H1 (cell line): ENCODE data around the gene PLBD2. TPM values are rescaled to one million over a fixed set of nuclear protein-coding genes. Genes with fewer than 3 reads are reported as not detected.
A peak's percentile ranks its signal among the peaks of the same experiment; 100 is the strongest.

Source experiments
- CTCF ChIA-PET: fragments of 300-600 bp; sonication (Branson Sonifier 250); formaldehyde crosslinking; loops from one replicate; lab custom pipeline; 2021; ENCODE audit not compliant: partially characterized antibody; lab: Charles Lee
- POLR2A ChIA-PET: fragments of 300-600 bp; sonication (Branson Sonifier 250); formaldehyde crosslinking; loops from one replicate; lab custom pipeline; 2021; ENCODE audit warnings: inconsistent platforms; ENCODE audit not compliant: partially characterized antibody; lab: Charles Lee
- DNase-seq, 2 experiments: peaks; one replicate each; pipeline versions ENCODE4 v3.0.0 to v3.0.0-alpha.2; 2010 to 2022; ENCODE audit warnings: low spot score in 2 of 2, low read depth in 1 of 2, mixed read lengths in 1 of 2
- FAIRE-seq: peaks from 2 replicates; lab custom pipeline; 2011; peaks lifted over from hg19 to GRCh38; lab: Jason Lieb, UNC
- H2AFZ ChIP-seq: 2 replicates; pipeline ENCODE4 v1.8.1; 2012; ENCODE audit warnings: low read length, inconsistent platforms
- H2AK5ac ChIP-seq: 2 replicates; pipeline ENCODE4 v1.6.1; 2013; ENCODE audit warnings: low read depth, low read length
- H2BK120ac ChIP-seq: replicated peaks from 2 replicates; pipeline ENCODE3; 2013; ENCODE audit warnings: low read depth, low read length, inconsistent platforms
- H2BK12ac ChIP-seq: 2 replicates; pipeline ENCODE4 v1.6.1; 2013; ENCODE audit warnings: low read depth, low read length
- H2BK15ac ChIP-seq: 2 replicates; pipeline ENCODE4 v1.6.1; 2013; ENCODE audit warnings: low read length
- H2BK20ac ChIP-seq: 2 replicates; pipeline ENCODE4 v1.6.1; 2013; ENCODE audit warnings: low read length
- H2BK5ac ChIP-seq: 2 replicates; pipeline ENCODE4 v1.6.1; 2013; ENCODE audit warnings: low read depth, low read length
- H3K14ac ChIP-seq: 2 replicates; pipeline ENCODE4 v1.6.1; 2013; ENCODE audit warnings: inconsistent platforms; ENCODE audit not compliant: insufficient read length
- H3K18ac ChIP-seq: 2 replicates; pipeline ENCODE4 v1.6.1; 2013; ENCODE audit warnings: low read length; ENCODE audit errors: extremely low read depth
- H3K23ac ChIP-seq: 2 replicates; pipeline ENCODE4 v1.6.1; 2013; ENCODE audit warnings: inconsistent platforms; ENCODE audit not compliant: insufficient read length
- H3K23me2 ChIP-seq: 2 replicates; pipeline ENCODE4 v1.6.1; 2013; ENCODE audit warnings: low read depth, low read length
- H3K27ac ChIP-seq: 2 replicates; pipeline ENCODE4 v1.6.1; 2011; ENCODE audit warnings: low read depth, low read length, inconsistent platforms
- H3K27me3 ChIP-seq, 4 experiments: replicated peaks in 1 of 4; 1 replicate in 1 of 4; 2 replicates in 3 of 4; pipeline versions ENCODE4 v1.6.1 to v1.8.1; 2011 to 2013; ENCODE audit warnings: low read length in 3 of 4, mild to moderate bottlenecking in 3 of 4, inconsistent platforms in 2 of 4, mixed read lengths in 2 of 4, moderate library complexity in 1 of 4; ENCODE audit not compliant: control insufficient read depth in 3 of 4, insufficient read depth in 3 of 4; ENCODE audit errors: extremely low read depth in 1 of 4
- H3K36me3 ChIP-seq, 4 experiments: 2 replicates each; pipeline versions ENCODE4 v1.6.1 to v1.8.1; 2011 to 2013; ENCODE audit warnings: mild to moderate bottlenecking in 4 of 4, low read length in 3 of 4, moderate library complexity in 2 of 4, control low read depth in 1 of 4, inconsistent platforms in 1 of 4; ENCODE audit not compliant: insufficient read depth in 4 of 4, control insufficient read depth in 2 of 4
- H3K4ac ChIP-seq: replicated peaks from 2 replicates; pipeline ENCODE3; 2013; ENCODE audit warnings: low read length, low read depth, mixed read lengths, inconsistent platforms; ENCODE audit not compliant: insufficient read length
- H3K4me1 ChIP-seq, 4 experiments: replicated peaks in 1 of 4; 1 replicate in 1 of 4; 2 replicates in 3 of 4; pipeline versions ENCODE4 v1.6.1 to v1.8.1; 2011 to 2013; ENCODE audit warnings: low read length in 3 of 4, inconsistent platforms in 2 of 4, mixed read lengths in 1 of 4; ENCODE audit not compliant: insufficient read depth in 4 of 4, control insufficient read depth in 3 of 4
- H3K4me2 ChIP-seq, 2 experiments: 2 replicates each; pipeline versions ENCODE4 v1.6.1 to v1.8.1; 2011 to 2013; ENCODE audit warnings: low read depth in 2 of 2, low read length in 2 of 2, control low read depth in 1 of 2, inconsistent platforms in 1 of 2, mild to moderate bottlenecking in 1 of 2; ENCODE audit not compliant: insufficient read depth in 1 of 2
- H3K4me3 ChIP-seq, 4 experiments: fragments of 200-600, 300-600 bp in 1 of 4; sonication (generic), shearing (Covaris generic), sonication (Bioruptor Twin) in 1 of 4; 2 replicates each; pipeline versions ENCODE4 v1.5.1 to v1.8.1; 2011 to 2016; ENCODE audit warnings: low read length in 4 of 4, low read depth in 3 of 4, control low read depth in 2 of 4, inconsistent platforms in 2 of 4, mild to moderate bottlenecking in 2 of 4, mixed read lengths in 1 of 4, moderate library complexity in 1 of 4; ENCODE audit not compliant: insufficient read depth in 2 of 4; ENCODE audit errors: extremely low read depth in 1 of 4
- H3K56ac ChIP-seq: replicated peaks from 2 replicates; pipeline ENCODE3; 2013; ENCODE audit warnings: low read depth, mild to moderate bottlenecking, mixed read lengths, low read length, inconsistent platforms; ENCODE audit not compliant: insufficient read length
- H3K79me1 ChIP-seq: 2 replicates; pipeline ENCODE4 v1.6.1; 2013; ENCODE audit warnings: low read depth, low read length, control low read depth
- H3K79me2 ChIP-seq, 2 experiments: 2 replicates each; pipeline versions ENCODE4 v1.6.1 to v1.8.1; 2012 to 2013; ENCODE audit warnings: low read length in 2 of 2, mild to moderate bottlenecking in 2 of 2, inconsistent platforms in 1 of 2; ENCODE audit not compliant: insufficient read depth in 2 of 2, control insufficient read depth in 1 of 2
- H3K9ac ChIP-seq, 4 experiments: replicated peaks in 1 of 4; 1 replicate in 1 of 4; 2 replicates in 3 of 4; pipeline versions ENCODE4 v1.6.1 to v1.8.1; 2011 to 2013; ENCODE audit warnings: low read depth in 3 of 4, low read length in 3 of 4, control low read depth in 2 of 4, mild to moderate bottlenecking in 2 of 4, moderate library complexity in 2 of 4, inconsistent platforms in 1 of 4; ENCODE audit errors: extremely low read depth in 1 of 4
- H3K9me3 ChIP-seq, 2 experiments: 2 replicates each; pipeline versions ENCODE4 v1.6.1 to v1.8.1; 2012 to 2013; ENCODE audit warnings: mild to moderate bottlenecking in 2 of 2, moderate library complexity in 2 of 2, control low read depth in 1 of 2, inconsistent platforms in 1 of 2, low read depth in 1 of 2, low read length in 1 of 2, mixed read lengths in 1 of 2; ENCODE audit not compliant: insufficient read depth in 2 of 2
- H4K20me1 ChIP-seq, 2 experiments: replicated peaks in 1 of 2; 2 replicates each; pipeline versions ENCODE3 to v1.8.1; 2011 to 2013; ENCODE audit warnings: inconsistent platforms in 2 of 2, low read length in 2 of 2, mild to moderate bottlenecking in 1 of 2; ENCODE audit not compliant: insufficient read depth in 2 of 2, control insufficient read depth in 1 of 2
- H4K5ac ChIP-seq: 2 replicates; pipeline ENCODE4 v1.6.1; 2013; ENCODE audit warnings: low read length, low read depth, mixed read lengths, inconsistent platforms; ENCODE audit not compliant: insufficient read length
- H4K8ac ChIP-seq: 2 replicates; pipeline ENCODE4 v1.8.0; 2013; ENCODE audit warnings: mild to moderate bottlenecking, moderate library complexity, low read length, inconsistent platforms; ENCODE audit not compliant: insufficient read depth; ENCODE audit errors: extremely low read depth
- H4K91ac ChIP-seq: replicated peaks from 2 replicates; pipeline ENCODE3; 2013; ENCODE audit warnings: low read length, mixed read lengths, inconsistent platforms; ENCODE audit not compliant: insufficient read length
- CTCF ChIP-seq, 3 experiments: IDR thresholded peaks; 1 replicate in 2 of 3; 2 replicates in 1 of 3; pipeline versions ENCODE4 v1.5.1 to v1.6.1; 2011; ENCODE audit warnings: low read length in 3 of 3, mild to moderate bottlenecking in 3 of 3, inconsistent platforms in 2 of 3, low read depth in 1 of 3, moderate library complexity in 1 of 3; ENCODE audit not compliant: insufficient read depth in 1 of 3; ENCODE audit errors: control extremely low read depth in 1 of 3
- GABPA ChIP-seq: IDR thresholded peaks from 2 replicates; pipeline ENCODE4 v1.6.1; 2011; ENCODE audit warnings: mild to moderate bottlenecking, low read length, moderate library complexity, borderline replicate concordance; ENCODE audit not compliant: insufficient read depth
- KDM1A ChIP-seq: fragments of 200-600, 300-600 bp; sonication (generic); IDR thresholded peaks from 2 replicates; pipeline ENCODE4 v1.7.1; 2016; ENCODE audit warnings: mild to moderate bottlenecking, low read length, borderline replicate concordance
- RAD21 ChIP-seq, 2 experiments: IDR thresholded peaks in 1 of 2; conservative IDR thresholded peaks in 1 of 2; 2 replicates each; pipeline ENCODE4 v1.6.1; 2011; ENCODE audit warnings: low read depth in 2 of 2, low read length in 2 of 2, improper control_type of control experiment in 1 of 2, inconsistent platforms in 1 of 2, mild to moderate bottlenecking in 1 of 2, moderate library complexity in 1 of 2
- TAF1 ChIP-seq: IDR thresholded peaks from 2 replicates; pipeline ENCODE4 v1.6.1; 2011; ENCODE audit warnings: mild to moderate bottlenecking, low read depth, low read length
- ZNF274 ChIP-seq: IDR thresholded peaks from 2 replicates; pipeline ENCODE4 v1.7.0; 2012; ENCODE audit warnings: low read length, borderline replicate concordance; ENCODE audit errors: extremely low read depth
- WGBS, 2 experiments: shearing (Covaris generic) in 1 of 2; methylation state at CpG; one replicate each; pipeline versions ENCODE4 v1.1.6 to v1.1.7; 2013 to 2015; ENCODE audit warnings: low lambda C conversion rate in 2 of 2, mixed read lengths in 2 of 2, inconsistent platforms in 1 of 2, low coverage in 1 of 2, missing lambda C conversion rate in 1 of 2; ENCODE audit not compliant: insufficient replicate concordance in 2 of 2, insufficient coverage in 1 of 2, insufficient read length in 1 of 2; ENCODE audit errors: extremely low coverage in 1 of 2, missing lambda C conversion rate in 1 of 2; 5-methylcytosine and 5-hydroxymethylcytosine counted together
- polyA plus RNA-seq, 7 experiments: library from polyadenylated mRNA; depleted of rRNA in 3 of 7; stranded (reverse) in 5 of 7; unstranded in 2 of 7; fragments of >200 nt in 5 of 7; fragments of 200-250 nt in 2 of 7; gene quantifications; 1 replicate in 5 of 7; 2 replicates in 1 of 7; 4 replicates in 1 of 7; pipeline versions ENCODE4 v1.2.1 to v1.2.3, GENCODE V29; 2011 to 2013; ENCODE audit warnings: missing spikeins in 2 of 7, mixed read lengths in 2 of 7
- total RNA-seq: library from RNA; stranded (reverse); fragmentation: NEBNext Ultra II Directional; extraction: Animal tissue kit (Norgen Biotek cat#: 25700); gene quantifications from 2 replicates; pipeline ENCODE4 v1.2.1, GENCODE V29; 2021

Gene PLBD2
- total and polyA plus RNA-seq, 2 of the 8 experiments (the other 6 are each of a cell fraction or from before 2014, with no cell fraction given): 16.8 to 33.5 TPM

GRCh38 chr12:113424915-113425823 lies 66.8 kb downstream of the PLBD2 start:
- CTCF ChIA-PET: interaction anchor here (0.7 to 3.0 kb wide), 61 partner anchors 10 to 868 kb away, joined by 3 to 53 read pairs (median 4); partner anchors contain the start of genes CFAP73 and SDS
- Histone ChIP-seq H3K79me1 (no peaks in the 10 kb centered on the region), H3K9me3 (no peaks in the 10 kb centered on the region), H3K14ac (no peak overlapping the region), H4K91ac (peak overlapping the region; percentile 97)
- 41% methylated on average over 20 of the region's 20 CpGs; no CpG with 5 or more reads in 1 of the 2 experiments for WGBS, 2 experiments
- TF ChIP-seq RAD21 (IDR thresholded peaks at IDR 0.05 in 1 of 2, conservative IDR thresholded peaks at IDR 0.05 in 1 of 2; ENCODE audit: low read depth in 2 of 2, low read length in 2 of 2) (peak; percentile 73 to 76), GABPA (no peak), KDM1A (peak; percentile 18; the same call in 1 of the 2 replicates), TAF1 (peak; percentile 8; the same call in 1 of the 2 replicates), ZNF274 (no peak), CTCF (IDR thresholded peaks at IDR 0.05; ENCODE audit: control extremely low read depth in 1 of 3, insufficient read depth in 1 of 3, low read depth in 1 of 3, low read length in 3 of 3) (peak; percentile 74 to 85 (median 81))
- TF ChIP-seq, all 59 proteins: peak for 4
- H3K4me2 ChIP-seq: peak overlapping the region; percentile 56 to 59
- peaks cover 8% of the 10 kb centered on the region for H3K23me2 ChIP-seq
- no peak overlapping the region for H4K8ac ChIP-seq
- H3K4me1 ChIP-seq: peaks cover 0 to 7% (median 5%) of the 10 kb centered on the region in 4 experiments; a peak in 5 of 7 replicates
- POLR2A ChIA-PET: interaction anchor here (0.5 to 1.5 kb wide), 9 partner anchors 8 to 484 kb away, joined by 3 to 5 read pairs (median 3); partner anchors contain the start of gene SDS
- peak overlapping the region; percentile 50; the same call in 1 of the 2 replicates for H3K27ac ChIP-seq
- H3K56ac ChIP-seq: peak overlapping the region; percentile 63
- H2BK12ac ChIP-seq: peak overlapping the region; percentile 87; the same call in 1 of the 2 replicates
- 0 out of 2 replicates have a peak overlapping the region, but pooled peaks have one; percentile 81 for H2BK15ac ChIP-seq
- H3K18ac ChIP-seq: peak overlapping the region; percentile 87
- H4K20me1 ChIP-seq: no peaks in the 10 kb centered on the region
- no peaks in the 10 kb centered on the region for H3K36me3 ChIP-seq
- no peak for FAIRE-seq
- peak overlapping the region; percentile 95; the same call in 1 of the 2 replicates for H2BK20ac ChIP-seq
- H3K9ac ChIP-seq: peak overlapping the region in 2 of 4 experiments; percentile 48 to 51; a peak in 3 of 7 replicates
- peak overlapping the region; percentile 19 for H3K4ac ChIP-seq
- peak overlapping the region; percentile 16 for H2BK120ac ChIP-seq
- peak; percentile 38 to 94 for DNase-seq
- peak overlapping the region; percentile 96 for H4K5ac ChIP-seq
- no peaks in the 10 kb centered on the region for H3K79me2 ChIP-seq
- H2AK5ac ChIP-seq: no peak overlapping the region
- H3K4me3 ChIP-seq: peak overlapping the region in 1 of 4 experiments; percentile 52; a peak in 2 of 8 replicates
- no peak overlapping the region for H3K23ac ChIP-seq
- H2BK5ac ChIP-seq: peak overlapping the region; percentile 96; the same call in 1 of the 2 replicates
- H3K27me3 ChIP-seq: no peaks in the 10 kb centered on the region
- no peak overlapping the region for H2AFZ ChIP-seq
